Measurements from ENCODE around the gene ROGDI. TPM values are rescaled to one million over a fixed set of nuclear protein-coding genes. Genes with fewer than 3 reads are reported as not detected.

The ROGDI gene
- polyA plus RNA-seq, 2 of the 4 experiments (the other 2 are of a cell fraction), result 7.2 to 15.1 TPM

GRCh38 chr16:4768549-4769305 is 33.7 kb downstream of the ROGDI start:
- peaks cover 17% of the 10 kb centered on the region; the same call in 2 of the 3 replicates for H3K4me1 ChIP-seq
- ChIA-PET POLR2A (interaction anchor here (0.5 to 2.3 kb wide), 13 partner anchors 9 to 191 kb away, joined by 3 to 25 read pairs (median 4); partner anchors contain the start of genes ANKS3, DNAAF8, GLYR1 and ROGDI), CTCF (interaction anchor here (1.0 to 2.2 kb wide), 4 partner anchors 9 to 258 kb away, joined by 3 to 13 read pairs (median 4); no protein-coding TSS in a partner anchor)
- ATAC-seq, result peak; percentile 88 to 92
- no peak for FAIRE-seq
- peak overlapping the region; percentile 84 to 98 for H3K27ac ChIP-seq
- H3K4me3 ChIP-seq, result peak overlapping the region; percentile 81
- peak; percentile 96 for DNase-seq (ENCODE audit: low read depth in 1 of 2, low spot score in 1 of 2)
- H3K9me3 ChIP-seq, result no peaks in the 10 kb centered on the region
- H3K4me2 ChIP-seq, result peak overlapping the region; percentile 86
- WGBS (ENCODE audit: missing lambda C conversion rate), result 5% methylated on average over 20 of the region's 48 CpGs
- TF ChIP-seq CHD2 (IDR thresholded peaks at IDR 0.05; ENCODE audit: low read length, partially characterized antibody), result peak; percentile 89
- TF ChIP-seq FOSL2 (IDR thresholded peaks at IDR 0.05), result no peak
- no peak for TF ChIP-seq FOSL2 (CRISPR knock-in tag; IDR thresholded peaks at IDR 0.05)
- TF ChIP-seq, protein P1, sequence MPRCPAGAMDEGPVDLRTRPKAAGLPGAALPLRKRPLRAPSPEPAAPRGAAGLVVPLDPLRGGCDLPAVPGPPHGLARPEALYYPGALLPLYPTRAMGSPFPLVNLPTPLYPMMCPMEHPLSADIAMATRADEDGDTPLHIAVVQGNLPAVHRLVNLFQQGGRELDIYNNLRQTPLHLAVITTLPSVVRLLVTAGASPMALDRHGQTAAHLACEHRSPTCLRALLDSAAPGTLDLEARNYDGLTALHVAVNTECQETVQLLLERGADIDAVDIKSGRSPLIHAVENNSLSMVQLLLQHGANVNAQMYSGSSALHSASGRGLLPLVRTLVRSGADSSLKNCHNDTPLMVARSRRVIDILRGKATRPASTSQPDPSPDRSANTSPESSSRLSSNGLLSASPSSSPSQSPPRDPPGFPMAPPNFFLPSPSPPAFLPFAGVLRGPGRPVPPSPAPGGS (IDR thresholded peaks at IDR 0.05), result peak; percentile 75; the same call in 1 of the 3 replicates
- peak; percentile 71; the same call in 1 of the 2 replicates for TF ChIP-seq CHD4 (IDR thresholded peaks at IDR 0.05; ENCODE audit: borderline replicate concordance)
- TF ChIP-seq BHLHE40 (IDR thresholded peaks at IDR 0.05; ENCODE audit: low read depth, low read length), result no peak
- TF ChIP-seq RAD21 (conservative IDR thresholded peaks at IDR 0.05 in 1 of 2, IDR thresholded peaks at IDR 0.05 in 1 of 2), result no peak
- peak; percentile 98 for TF ChIP-seq KDM1A (IDR thresholded peaks at IDR 0.05; ENCODE audit: low read depth)
- no peak for TF ChIP-seq ZNF302 (CRISPR knock-in tag; IDR thresholded peaks at IDR 0.05)
- TF ChIP-seq ZFP36 (IDR thresholded peaks at IDR 0.05; ENCODE audit: borderline replicate concordance, partially characterized antibody), result no peak
- no peak for TF ChIP-seq CEBPB (IDR thresholded peaks at IDR 0.05)
- TF ChIP-seq RFX5 (IDR thresholded peaks at IDR 0.05), result no peak
- TF ChIP-seq CBX8 (IDR thresholded peaks at IDR 0.05), result no peak
- TF ChIP-seq, protein P2, sequence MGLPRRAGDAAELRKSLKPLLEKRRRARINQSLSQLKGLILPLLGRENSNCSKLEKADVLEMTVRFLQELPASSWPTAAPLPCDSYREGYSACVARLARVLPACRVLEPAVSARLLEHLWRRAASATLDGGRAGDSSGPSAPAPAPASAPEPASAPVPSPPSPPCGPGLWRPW (IDR thresholded peaks at IDR 0.05), result no peak
- peak; percentile 47 to 70; a peak in 4 of 5 replicates for TF ChIP-seq JUN (IDR thresholded peaks at IDR 0.05)
- TF ChIP-seq JUNB (IDR thresholded peaks at IDR 0.05), result no peak
- no peak for TF ChIP-seq KDM5A (IDR thresholded peaks at IDR 0.05)
- no peak for TF ChIP-seq CBX2 (IDR thresholded peaks at IDR 0.05; ENCODE audit: borderline replicate concordance, low read depth)
- TF ChIP-seq FOSB (CRISPR knock-in tag; IDR thresholded peaks at IDR 0.05), result no peak
- TF ChIP-seq RCOR1 (IDR thresholded peaks at IDR 0.05; ENCODE audit: low read depth, low read length), result no peak
- no peak for TF ChIP-seq CTCF (IDR thresholded peaks at IDR 0.05)
- TF ChIP-seq SREBF2 (IDR thresholded peaks at IDR 0.05), result no peak
- TF ChIP-seq PHF8 (IDR thresholded peaks at IDR 0.05; ENCODE audit: borderline replicate concordance, low read depth), result peak; percentile 54; the same call in 1 of the 2 replicates
- TF ChIP-seq HEYL (CRISPR knock-in tag; IDR thresholded peaks at IDR 0.05), result no peak
- TF ChIP-seq, protein P3, sequence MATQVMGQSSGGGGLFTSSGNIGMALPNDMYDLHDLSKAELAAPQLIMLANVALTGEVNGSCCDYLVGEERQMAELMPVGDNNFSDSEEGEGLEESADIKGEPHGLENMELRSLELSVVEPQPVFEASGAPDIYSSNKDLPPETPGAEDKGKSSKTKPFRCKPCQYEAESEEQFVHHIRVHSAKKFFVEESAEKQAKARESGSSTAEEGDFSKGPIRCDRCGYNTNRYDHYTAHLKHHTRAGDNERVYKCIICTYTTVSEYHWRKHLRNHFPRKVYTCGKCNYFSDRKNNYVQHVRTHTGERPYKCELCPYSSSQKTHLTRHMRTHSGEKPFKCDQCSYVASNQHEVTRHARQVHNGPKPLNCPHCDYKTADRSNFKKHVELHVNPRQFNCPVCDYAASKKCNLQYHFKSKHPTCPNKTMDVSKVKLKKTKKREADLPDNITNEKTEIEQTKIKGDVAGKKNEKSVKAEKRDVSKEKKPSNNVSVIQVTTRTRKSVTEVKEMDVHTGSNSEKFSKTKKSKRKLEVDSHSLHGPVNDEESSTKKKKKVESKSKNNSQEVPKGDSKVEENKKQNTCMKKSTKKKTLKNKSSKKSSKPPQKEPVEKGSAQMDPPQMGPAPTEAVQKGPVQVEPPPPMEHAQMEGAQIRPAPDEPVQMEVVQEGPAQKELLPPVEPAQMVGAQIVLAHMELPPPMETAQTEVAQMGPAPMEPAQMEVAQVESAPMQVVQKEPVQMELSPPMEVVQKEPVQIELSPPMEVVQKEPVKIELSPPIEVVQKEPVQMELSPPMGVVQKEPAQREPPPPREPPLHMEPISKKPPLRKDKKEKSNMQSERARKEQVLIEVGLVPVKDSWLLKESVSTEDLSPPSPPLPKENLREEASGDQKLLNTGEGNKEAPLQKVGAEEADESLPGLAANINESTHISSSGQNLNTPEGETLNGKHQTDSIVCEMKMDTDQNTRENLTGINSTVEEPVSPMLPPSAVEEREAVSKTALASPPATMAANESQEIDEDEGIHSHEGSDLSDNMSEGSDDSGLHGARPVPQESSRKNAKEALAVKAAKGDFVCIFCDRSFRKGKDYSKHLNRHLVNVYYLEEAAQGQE (IDR thresholded peaks at IDR 0.05), result peak; percentile 86
- peak; percentile 90; the same call in 1 of the 2 replicates for TF ChIP-seq HDAC2 (IDR thresholded peaks at IDR 0.05)
- no peak for TF ChIP-seq HOXB5 (CRISPR knock-in tag; IDR thresholded peaks at IDR 0.05)
- peak; percentile 39; the same call in 1 of the 2 replicates for TF ChIP-seq MAX (IDR thresholded peaks at IDR 0.05)
- no peak for TF ChIP-seq NPAS2 (CRISPR knock-in tag; IDR thresholded peaks at IDR 0.05; ENCODE audit: borderline replicate concordance)
- TF ChIP-seq, protein P4, sequence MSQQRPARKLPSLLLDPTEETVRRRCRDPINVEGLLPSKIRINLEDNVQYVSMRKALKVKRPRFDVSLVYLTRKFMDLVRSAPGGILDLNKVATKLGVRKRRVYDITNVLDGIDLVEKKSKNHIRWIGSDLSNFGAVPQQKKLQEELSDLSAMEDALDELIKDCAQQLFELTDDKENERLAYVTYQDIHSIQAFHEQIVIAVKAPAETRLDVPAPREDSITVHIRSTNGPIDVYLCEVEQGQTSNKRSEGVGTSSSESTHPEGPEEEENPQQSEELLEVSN (IDR thresholded peaks at IDR 0.05; ENCODE audit: borderline replicate concordance, low read depth), result no peak
- TF ChIP-seq, protein P5, sequence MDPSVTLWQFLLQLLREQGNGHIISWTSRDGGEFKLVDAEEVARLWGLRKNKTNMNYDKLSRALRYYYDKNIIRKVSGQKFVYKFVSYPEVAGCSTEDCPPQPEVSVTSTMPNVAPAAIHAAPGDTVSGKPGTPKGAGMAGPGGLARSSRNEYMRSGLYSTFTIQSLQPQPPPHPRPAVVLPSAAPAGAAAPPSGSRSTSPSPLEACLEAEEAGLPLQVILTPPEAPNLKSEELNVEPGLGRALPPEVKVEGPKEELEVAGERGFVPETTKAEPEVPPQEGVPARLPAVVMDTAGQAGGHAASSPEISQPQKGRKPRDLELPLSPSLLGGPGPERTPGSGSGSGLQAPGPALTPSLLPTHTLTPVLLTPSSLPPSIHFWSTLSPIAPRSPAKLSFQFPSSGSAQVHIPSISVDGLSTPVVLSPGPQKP (IDR thresholded peaks at IDR 0.05; ENCODE audit: low read depth, low read length), result no peak
- peak; percentile 88 for TF ChIP-seq POLR2A (IDR thresholded peaks at IDR 0.05; ENCODE audit: low read length)

Measured in A549 (cell line).